ENCODE measurements around the gene NTRK3.

The NTRK3 gene

DNA sequence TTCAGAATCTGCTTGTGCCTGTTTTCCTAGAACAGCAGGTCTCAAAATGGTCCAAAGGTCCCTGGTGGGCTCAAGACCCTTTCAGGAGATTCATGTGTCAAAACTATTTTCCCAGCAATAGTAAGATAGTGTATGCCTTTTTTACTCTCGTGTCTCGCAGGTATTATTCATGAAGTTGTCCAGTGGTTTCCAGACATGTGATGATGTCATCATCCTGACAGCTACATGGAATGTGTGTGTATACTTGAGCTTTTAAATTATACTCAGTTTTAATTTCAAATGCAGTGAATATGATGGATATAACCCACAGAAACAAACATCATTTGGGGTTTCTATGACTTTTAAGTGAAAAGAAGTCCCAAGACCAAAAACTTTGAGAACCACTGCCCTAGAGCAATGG, 288.6 kb downstream of the NTRK3 start:
- no peak overlapping the region for H3K4me3 ChIP-seq (ENCODE audit: low read depth, low read length)
- DNase-seq (ENCODE audit: low read depth), result no peak

DNA sequence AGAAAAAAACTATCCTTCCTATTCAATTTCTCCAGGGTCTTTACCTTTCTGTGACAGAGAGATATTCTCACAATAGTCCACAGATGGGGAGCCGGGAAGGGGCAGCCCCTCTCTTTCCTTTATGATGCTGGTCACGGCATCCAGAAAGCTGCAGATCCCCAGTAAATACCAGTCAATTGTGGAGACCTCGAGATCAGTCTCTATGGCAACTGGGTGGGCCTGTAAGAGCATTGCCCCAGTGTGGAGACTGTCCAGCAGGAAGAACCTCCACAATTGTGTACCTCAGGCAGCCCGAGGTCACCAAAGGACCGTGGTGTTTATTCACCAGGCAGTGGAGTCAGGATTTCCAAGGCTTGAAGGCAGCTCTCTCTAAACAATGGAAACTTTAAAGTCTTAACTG, 291.2 kb downstream of the NTRK3 start:
- H3K4me3 ChIP-seq (ENCODE audit: low read depth, low read length), result no peak overlapping the region
- DNase-seq (ENCODE audit: low read depth), result no peak

DNA sequence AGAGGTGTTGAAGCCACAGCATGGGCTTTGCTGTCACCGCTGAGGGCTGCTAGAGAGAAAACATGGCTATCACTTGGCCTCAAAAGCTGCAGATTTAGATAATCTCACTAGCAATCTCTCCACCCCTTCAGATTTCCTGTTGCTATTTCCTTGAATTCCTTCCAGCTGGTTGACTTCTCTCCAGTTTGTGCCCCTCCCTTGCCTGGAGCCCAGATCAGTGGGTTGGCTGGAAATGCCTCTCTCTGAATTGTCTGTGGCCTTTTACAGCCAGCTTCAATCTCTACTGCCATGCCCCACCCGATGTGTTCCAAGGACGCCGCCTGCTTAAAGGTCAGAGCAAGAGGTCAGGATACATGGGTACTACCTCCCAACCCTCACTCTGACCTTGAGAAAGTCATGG, 294.1 kb downstream of the NTRK3 start:
- H3K4me3 ChIP-seq (ENCODE audit: low read depth, low read length), result no peak overlapping the region
- no peak for DNase-seq (ENCODE audit: low read depth)

DNA sequence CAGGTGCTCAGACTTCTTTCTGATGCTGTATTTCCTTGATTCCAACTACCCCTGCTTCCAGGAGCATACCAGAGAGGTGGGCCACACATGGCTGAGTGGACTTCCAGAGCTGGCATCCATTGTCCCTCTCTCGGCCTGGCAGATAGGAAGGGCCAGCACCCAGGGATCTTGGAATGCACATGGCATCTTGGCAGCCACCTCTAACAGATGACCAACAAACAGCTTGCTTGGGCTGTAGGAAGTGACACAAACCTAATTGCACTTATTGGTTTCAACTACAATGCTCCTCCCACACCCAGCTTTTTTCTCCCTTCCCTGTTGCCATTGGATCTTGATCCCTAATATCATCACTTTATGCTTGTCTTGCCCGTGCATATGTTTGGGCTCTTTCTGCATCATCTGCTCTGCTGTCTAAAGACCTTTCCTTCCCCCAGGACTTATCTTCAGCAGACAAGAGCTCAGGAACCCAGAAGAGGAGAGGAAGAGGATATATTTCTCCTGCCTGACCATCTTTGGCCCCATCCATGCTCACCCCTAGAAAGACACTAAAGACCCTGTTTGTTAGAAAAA, 294.6 kb downstream of the NTRK3 start:
- H3K4me3 ChIP-seq (ENCODE audit: low read depth, low read length), result no peak overlapping the region
- no peak for DNase-seq (ENCODE audit: low read depth)

DNA sequence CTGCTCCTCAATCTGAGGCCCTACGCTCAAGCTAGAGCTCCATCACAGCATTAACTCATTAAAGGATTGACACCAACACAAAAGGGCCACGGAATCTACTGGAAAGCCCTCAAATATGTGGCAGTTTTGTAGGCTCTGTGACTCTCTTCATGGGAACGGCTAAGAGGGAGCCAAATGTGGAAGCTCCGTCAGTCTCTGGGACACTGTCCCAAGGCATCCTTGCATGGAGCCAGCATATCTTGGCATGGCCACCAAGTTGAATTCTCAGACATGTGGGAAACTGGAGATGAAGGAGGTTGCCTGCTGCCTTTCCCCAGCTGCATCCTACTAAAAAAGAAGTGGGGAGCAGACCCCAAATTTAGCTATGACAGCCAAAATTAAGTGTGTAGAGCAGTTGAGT, 296.9 kb downstream of the NTRK3 start:
- no peak overlapping the region for H3K4me3 ChIP-seq (ENCODE audit: low read depth, low read length)
- no peak for DNase-seq (ENCODE audit: low read depth)

DNA sequence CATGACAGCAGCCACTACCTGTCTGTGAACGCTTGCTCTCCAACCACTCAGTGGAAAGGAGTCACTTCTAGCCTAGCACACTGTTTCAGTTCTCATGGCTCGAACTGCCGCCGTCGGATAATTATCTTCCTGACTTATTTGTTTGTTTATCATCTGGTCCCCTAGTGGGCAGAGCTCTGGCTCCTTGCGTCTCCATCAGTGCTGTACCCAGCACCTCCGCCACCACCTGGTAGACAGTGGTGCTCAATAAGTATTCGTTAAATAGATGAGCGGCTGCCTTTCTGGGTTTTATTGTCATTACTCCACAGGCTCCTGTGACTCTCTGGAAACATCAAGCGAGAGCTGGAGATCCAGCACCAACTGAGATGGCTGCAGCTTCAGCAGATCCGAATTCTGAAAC, 297.5 kb downstream of the NTRK3 start:
- H3K4me3 ChIP-seq (ENCODE audit: low read depth, low read length), result no peak overlapping the region
- no peak for DNase-seq (ENCODE audit: low read depth)

DNA sequence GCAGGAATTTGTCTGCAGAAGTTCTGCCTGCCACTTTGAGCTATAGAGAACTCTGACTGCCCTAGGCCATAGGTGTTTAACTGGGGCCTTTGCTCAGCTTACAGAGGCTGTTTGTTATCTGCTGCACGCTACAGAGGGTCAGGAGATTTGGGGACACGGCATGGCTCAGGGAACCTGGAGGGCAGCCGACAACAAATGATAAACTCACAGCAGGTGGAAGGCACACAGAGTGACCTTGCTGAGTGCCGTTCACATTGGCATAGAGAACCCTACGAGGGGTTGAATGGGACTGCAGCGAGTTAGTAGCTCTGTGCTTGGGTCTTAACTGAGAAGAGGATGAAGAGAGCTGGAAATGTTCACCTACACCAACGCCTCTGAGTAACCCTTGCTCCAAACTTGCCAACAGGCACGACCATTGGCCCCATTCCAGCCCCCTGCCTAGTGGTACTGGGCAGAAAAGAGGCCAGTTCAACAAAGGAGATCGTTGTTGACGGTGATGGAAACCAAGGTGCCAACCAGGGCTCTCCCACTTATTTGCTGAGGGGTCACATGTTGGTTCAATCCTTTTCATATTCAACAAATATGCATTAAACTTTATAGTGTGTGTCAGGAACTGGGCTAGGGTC, 301.1 kb downstream of the NTRK3 start:
- no peak overlapping the region for H3K4me3 ChIP-seq (ENCODE audit: low read depth, low read length)
- no peak for DNase-seq (ENCODE audit: low read depth)

DNA sequence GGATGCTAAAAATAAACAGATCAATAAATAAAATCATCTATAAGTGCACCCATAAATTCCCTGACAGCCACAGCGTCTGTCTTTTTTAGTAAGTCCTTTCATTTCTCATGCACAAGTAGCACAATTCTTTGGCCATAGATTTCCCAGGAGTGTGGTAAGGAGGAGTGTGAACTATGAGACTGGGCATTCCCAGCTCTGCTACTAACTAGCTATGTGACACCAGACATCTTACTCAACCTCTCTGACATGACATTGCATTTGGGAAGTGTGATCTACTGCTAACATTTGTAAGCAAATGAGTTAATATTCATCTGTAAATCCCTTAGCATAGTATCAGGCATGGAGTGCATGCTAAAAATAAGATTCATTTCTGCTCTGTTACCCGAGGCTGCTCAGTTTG, 301.7 kb downstream of the NTRK3 start:
- no peak overlapping the region for H3K4me3 ChIP-seq (ENCODE audit: low read depth, low read length)
- no peak for DNase-seq (ENCODE audit: low read depth)

DNA sequence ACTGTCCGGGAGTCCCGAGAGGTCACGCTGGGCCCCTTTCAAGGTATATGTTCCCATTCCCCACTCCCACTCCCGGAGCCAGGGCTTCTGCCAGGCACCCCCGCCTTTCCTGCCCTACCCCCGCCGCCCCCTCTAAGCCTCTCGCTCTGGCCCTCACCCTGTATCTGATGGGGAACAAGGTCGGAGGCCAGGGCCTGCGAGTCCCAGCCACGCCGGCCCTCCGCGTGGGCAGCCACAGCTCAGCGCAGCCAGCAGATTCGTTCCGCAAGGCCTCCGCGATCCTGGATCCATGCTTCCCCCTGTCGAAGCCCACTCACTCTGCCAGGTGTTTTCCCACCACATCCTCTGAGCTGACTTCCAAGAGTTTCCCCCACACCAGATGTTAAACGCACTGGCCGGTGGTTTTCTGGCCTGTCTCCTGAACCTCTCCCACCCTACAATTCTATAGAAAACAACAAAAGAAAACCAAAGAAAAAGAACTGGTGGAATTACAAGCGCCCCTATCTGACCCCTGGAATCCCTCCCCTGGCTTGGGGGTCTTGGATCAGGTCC, 303.7 kb downstream of the NTRK3 start:
- no peak overlapping the region for H3K4me3 ChIP-seq (ENCODE audit: low read depth, low read length)
- DNase-seq (ENCODE audit: low read depth), result no peak

DNA sequence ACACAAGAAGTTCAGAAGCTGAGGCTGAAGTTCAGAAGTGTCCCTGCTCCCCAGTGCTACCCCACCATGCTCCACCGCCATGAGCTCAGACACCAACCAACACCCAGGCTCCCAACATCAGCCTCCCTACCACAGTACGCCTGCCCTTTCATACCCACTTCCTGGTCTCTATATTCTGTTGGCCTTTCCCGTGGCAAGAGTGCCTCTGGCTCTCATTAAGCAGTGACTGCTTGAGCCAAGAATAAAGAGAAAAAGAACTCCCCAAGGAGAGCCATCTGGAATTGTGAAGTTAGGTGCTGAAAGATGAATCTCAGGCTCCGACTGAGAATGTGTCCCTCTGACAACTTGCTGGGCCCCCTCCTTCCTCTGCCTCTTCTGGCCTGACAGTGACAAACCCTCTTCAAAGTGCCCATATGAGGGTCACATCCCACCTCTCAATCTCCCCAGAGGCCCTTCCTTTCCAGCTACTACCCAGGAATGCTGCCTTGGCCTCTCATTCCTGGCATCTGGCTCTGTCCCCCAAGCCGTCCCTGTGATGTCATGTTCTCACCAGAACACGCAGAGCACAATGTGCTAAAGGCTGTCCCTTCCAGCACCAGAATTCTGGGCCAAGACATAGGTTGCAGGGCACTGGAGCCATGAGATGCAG, 306.8 kb downstream of the NTRK3 start:
- no peak overlapping the region for H3K4me3 ChIP-seq (ENCODE audit: low read depth, low read length)
- DNase-seq (ENCODE audit: low read depth), result no peak

DNA sequence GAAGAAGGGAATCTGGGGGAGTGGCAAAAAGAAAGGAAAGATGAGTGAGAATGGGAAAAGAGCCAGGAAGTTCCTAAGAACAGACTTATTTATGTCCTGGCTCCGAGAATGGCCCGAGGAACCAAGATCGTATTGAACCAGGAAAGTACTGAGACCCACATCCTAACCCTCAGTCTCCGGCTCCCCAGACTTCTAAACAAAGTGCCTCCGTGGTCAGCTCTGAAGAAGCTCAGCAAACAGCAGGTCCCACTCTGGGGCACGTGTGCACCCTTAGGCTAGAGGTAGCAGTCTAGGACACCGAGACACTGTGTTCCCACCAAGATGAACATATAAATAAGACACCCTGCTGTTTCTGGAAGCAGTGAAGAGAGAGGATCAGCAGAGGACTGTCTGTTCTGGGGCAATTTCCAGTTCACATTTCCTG, 307.4 kb downstream of the NTRK3 start:
- no peak overlapping the region for H3K4me3 ChIP-seq (ENCODE audit: low read depth, low read length)

DNA sequence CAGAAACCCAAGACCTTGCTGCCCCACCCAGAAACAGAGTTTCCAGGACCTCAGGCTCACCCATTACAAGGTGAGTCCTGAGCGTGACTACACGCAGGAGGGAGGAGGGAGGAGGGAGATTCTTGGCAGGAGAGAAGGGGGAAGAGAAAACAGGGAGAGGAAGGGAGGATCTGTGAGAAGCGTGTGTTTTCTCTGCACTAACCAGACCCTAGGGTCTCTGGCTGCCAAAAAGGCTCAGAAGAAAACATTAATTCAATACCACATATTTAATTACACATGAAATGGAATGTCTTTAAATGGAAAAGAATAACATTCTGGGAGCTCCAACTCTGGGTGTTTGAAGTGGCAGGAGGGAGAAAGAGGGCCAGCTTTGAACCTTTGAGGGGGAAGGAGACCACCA, 309.0 kb downstream of the NTRK3 start:
- no peak for DNase-seq (ENCODE audit: low read depth)

More for the DNA sequence above, 307.4 kb downstream of the NTRK3 start:
- DNase-seq (ENCODE audit: low read depth), result no peak

DNA sequence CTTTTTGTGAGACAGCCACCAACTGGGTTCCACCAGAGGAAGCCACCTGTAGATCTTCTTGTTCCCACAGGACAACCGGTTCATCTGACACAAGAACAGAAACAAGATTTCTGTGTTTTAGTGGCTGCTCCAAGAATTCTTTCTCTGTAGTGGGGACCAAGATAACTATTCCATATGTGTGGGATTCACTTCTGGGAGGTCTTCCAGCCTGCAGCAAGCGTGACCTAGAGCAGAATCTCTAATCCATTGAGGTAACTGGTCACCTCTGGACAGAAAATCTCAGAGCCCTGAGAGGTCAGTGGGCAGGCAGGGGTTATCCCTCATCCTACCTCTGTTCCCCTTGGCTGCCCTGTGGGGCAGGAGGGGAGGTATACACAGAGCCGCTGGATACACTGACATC, 311.3 kb downstream of the NTRK3 start:
- DNase-seq (ENCODE audit: low read depth), result no peak
- no peak overlapping the region for H3K4me3 ChIP-seq (ENCODE audit: low read depth, low read length)

More for the DNA sequence above, 309.0 kb downstream of the NTRK3 start:
- H3K4me3 ChIP-seq (ENCODE audit: low read depth, low read length), result no peak overlapping the region

DNA sequence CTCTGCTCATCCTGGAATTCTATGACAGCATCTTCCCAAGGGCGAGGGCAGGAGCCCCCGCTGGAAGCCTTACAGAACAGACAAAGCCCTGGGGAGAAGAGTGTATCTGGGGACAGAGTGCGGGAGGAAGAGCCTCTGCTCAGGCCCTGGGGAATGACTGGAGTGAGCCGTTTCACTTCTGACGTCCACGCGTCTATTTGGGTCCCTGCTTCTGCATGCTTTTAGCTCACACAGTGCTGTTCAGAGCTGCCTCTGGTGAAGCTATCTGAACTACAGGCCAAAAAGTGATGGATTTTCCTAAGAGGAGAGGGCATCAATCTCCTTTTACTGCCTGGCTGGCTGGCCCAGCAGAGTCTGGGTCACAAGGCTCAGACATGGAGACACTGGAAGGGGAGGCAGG, 311.8 kb downstream of the NTRK3 start:
- DNase-seq (ENCODE audit: low read depth), result no peak
- no peak overlapping the region for H3K4me3 ChIP-seq (ENCODE audit: low read depth, low read length)

DNA sequence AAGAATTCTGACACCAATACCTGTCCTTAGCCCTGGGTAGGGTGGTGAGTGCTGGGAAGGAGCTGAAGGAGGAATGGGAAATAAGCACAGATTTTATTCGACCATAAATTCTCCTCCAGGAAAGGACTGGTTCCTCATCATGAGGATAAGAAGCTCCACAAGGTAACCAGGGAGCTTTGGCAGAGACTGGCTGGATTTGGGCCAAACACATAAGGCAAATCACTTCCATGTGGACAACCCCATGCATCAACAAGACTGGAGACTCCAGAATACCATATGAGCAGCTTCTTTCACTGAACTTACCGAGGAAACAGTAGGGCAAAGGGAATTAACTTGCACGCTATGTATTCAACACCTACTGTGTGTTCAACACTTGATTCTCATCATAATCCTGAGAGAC, 312.5 kb downstream of the NTRK3 start:
- H3K4me3 ChIP-seq (ENCODE audit: low read depth, low read length), result no peak overlapping the region
- DNase-seq (ENCODE audit: low read depth), result no peak

DNA sequence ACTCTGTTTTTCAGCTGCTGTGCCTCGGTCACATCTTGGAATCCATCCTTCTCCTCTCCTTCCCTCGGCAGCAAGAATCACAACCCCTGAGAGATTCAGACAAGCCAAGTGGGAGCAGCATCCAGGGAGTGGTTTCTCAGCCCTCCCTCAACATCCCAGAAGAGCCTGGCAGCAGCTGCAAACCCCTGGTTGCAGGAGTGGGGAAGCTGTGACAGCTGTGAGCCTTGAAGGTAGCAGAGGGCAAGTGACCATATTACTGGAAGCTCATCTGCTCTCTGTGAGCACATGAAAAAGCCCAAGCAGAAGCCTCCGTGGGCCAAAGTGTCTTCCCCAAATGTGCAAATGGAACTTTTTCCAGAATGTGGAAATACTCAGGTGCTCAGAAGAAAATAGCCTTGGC, 312.9 kb downstream of the NTRK3 start:
- no peak overlapping the region for H3K4me3 ChIP-seq (ENCODE audit: low read depth, low read length)
- DNase-seq (ENCODE audit: low read depth), result no peak

DNA sequence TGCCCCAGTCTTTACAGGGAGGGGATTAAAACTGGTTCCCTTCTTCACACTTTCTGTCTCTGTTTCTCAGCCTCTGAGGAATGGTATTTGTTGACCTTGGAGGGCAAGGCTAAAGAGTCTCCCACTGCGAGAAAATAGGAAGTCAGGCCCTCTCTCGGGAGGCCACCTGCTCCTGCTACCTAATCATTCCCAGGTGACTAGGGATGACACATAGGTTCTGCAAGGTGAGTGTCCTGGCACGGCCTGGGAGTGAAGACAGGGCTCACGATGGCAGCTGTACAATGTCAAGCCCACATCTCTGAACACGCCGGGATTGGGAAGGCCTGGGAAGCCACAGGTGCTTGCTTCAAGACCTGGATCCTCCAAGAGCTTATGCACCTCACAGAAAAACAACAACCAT, 314.2 kb downstream of the NTRK3 start:
- no peak for DNase-seq (ENCODE audit: low read depth)
- no peak overlapping the region for H3K4me3 ChIP-seq (ENCODE audit: low read depth, low read length)

DNA sequence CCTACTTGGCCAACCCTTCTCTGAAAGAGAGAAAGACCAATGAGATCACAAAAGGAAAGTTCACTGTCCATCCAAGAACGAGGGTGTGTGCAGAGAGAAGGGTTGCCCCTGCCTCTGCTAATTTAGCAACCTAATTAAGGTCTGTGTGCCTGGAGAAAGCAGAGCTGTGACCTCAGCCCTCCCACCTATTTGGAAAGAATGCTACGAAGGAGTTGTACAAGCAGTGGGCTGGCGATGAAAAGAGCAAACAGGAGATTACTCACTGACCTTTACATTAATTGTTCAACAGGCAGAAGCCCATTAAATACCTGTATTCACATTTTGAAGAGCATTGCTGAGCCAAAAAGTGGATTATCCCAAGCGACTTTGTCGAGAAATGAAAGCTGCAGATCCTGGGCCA, 314.9 kb downstream of the NTRK3 start:
- H3K4me3 ChIP-seq (ENCODE audit: low read depth, low read length), result no peak overlapping the region
- no peak for DNase-seq (ENCODE audit: low read depth)

DNA sequence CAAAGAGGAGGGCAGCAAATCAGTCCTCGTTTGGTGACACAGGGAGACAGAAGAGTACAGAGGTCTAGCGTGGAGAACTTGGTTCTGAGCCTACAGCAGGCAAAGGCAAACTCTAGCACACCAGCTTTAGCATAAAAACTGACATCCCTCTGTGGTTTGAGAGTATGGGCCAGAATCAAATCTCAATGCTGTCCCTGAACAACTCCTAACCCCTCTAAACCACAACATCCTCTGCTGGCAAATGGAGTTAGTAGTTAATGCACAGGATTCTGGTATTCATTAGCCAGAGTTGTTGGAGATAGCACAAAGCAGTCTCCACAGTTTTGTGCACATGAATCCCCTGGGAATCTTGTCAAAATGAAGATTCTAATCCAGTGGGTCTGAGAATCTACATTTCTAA, 315.8 kb downstream of the NTRK3 start:
- no peak overlapping the region for H3K4me3 ChIP-seq (ENCODE audit: low read depth, low read length)
- no peak for DNase-seq (ENCODE audit: low read depth)

DNA sequence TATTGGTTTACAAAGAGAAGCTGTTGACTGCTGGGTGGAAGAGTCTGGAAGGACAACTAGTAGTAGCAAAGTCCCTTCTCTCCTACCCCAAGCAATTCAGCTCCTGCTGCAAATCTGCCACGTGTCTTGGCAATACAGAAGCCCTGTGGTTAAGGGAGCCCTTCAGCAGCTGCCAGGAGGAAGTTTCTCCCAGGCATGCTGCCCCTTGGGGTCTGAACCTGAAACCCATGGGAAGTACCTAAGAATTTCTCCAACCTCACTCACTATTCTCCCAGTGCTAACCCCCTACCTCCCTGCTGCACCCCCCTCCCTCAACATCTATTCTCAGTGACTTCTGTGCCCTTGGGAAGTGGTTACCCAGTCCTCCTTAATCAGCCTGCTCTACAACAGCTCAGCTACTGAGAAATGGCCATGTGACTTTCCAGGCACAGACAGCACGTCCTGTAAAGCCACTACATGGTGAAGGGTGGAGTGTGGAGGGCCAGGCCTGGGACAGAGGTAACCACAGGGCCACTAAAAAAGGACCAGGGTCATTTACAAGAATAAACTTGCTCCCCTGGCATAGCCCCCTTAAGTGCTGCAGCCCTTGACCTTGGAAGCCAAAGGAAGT, 316.6 kb downstream of the NTRK3 start:
- H3K4me3 ChIP-seq (ENCODE audit: low read depth, low read length), result no peak overlapping the region
- DNase-seq (ENCODE audit: low read depth), result no peak

DNA sequence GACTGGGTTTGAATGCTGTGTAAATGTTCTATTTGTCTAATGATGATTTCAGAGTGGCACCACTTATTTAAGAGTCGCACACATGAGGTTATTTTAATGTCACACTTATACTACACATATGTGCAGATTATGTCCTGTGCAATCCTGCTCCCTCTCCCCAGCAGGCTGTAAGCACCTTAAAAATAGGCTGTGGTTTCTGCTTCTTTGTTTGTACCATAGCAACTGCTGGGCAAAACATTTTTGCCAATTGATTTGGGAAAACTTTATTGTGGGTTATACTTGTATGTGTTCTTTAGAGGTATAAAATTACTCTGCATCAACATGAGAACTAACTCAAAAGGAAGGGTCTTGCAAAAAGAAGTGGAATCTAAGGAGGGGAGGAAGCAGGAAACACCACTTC, 318.5 kb downstream of the NTRK3 start:
- H3K4me3 ChIP-seq (ENCODE audit: low read depth, low read length), result no peak overlapping the region
- no peak for DNase-seq (ENCODE audit: low read depth)
